ENCODE measurements around the gene KIF26B. TPM values are rescaled to one million over a fixed set of nuclear protein-coding genes. Genes with fewer than 3 reads are reported as not detected.

KIF26B gene
- total RNA-seq, 3 donors from 2014 or later (not counting 1 experiment from before 2014, with no cell fraction given) = 0.16 to 0.96 (median 0.18) TPM

- no peak for TF ChIP-seq CTCF (IDR thresholded peaks at IDR 0.05)
- H3K4me1 Mint-ChIP-seq = no peaks in the 10 kb centered on the region
- H3K4me1 ChIP-seq (ENCODE audit: control insufficient read depth, insufficient read depth, low read length) = no peaks in the 10 kb centered on the region
- 71% methylated on average over 3 of the region's 3 CpGs for WGBS (ENCODE audit: insufficient coverage)
- H3K27ac Mint-ChIP-seq = no peak overlapping the region
- no peaks in the 10 kb centered on the region for H3K9me3 ChIP-seq (ENCODE audit: control insufficient read depth, insufficient read depth, low read length)
- H3K36me3 Mint-ChIP-seq = no peaks in the 10 kb centered on the region
- no peaks in the 10 kb centered on the region for H3K36me3 ChIP-seq (ENCODE audit: control insufficient read depth, insufficient read depth, low read length)
- DNase-seq = no peak
- H3K27me3 ChIP-seq (ENCODE audit: control insufficient read depth, insufficient read depth, low read length) = no peaks in the 10 kb centered on the region
- H3K4me3 ChIP-seq (ENCODE audit: low read length) = no peak overlapping the region
- intact Hi-C loops (cut with micrococcal nuclease) = no loop called here
- H3K27ac ChIP-seq (ENCODE audit: low read length) = no peak overlapping the region
- no peaks in the 10 kb centered on the region for H3K9me3 Mint-ChIP-seq
- H3K4me3 Mint-ChIP-seq = no peak overlapping the region
- no peak for ATAC-seq
- H3K27me3 Mint-ChIP-seq (ENCODE audit: low read depth in 2 of 2) = peaks cover 0 to 3% of the 10 kb centered on the region in 2 donors
Observed at GRCh38 chr1:245578308-245578707, 423.5 kb downstream of the KIF26B start.

DNA sequence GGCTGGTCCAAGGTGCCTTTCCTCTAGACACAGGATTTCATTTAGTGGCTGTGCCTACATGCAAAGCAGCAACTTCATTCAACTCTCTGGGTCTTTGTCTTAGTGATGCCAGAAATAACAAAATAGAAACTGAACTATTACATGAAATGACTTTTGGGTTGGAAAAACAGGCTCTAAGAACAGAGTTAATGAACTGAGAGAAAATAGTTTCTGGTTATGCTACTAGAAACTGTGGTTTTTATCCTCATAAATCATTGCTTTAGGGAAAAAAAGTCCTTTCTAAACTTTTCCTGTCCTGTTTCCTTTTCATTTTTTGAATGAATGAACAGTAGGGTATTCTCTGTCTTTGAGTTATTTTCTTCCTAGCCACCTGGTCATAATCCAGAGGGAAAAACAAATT is 424.0 kb downstream of the KIF26B start:
- intact Hi-C loops (cut with micrococcal nuclease) = no loop called here
- Mint-ChIP-seq H3K4me3 (no peak overlapping the region), H3K9me3 (no peaks in the 10 kb centered on the region), H3K27ac (no peak overlapping the region), H3K4me1 (no peaks in the 10 kb centered on the region), H3K36me3 (no peaks in the 10 kb centered on the region), H3K27me3 (ENCODE audit: low read depth in 2 of 2) (peaks cover 0 to 3% of the 10 kb centered on the region in 2 donors)
- Histone ChIP-seq H3K27me3 (ENCODE audit: control insufficient read depth, insufficient read depth, low read length) (no peaks in the 10 kb centered on the region), H3K4me1 (ENCODE audit: control insufficient read depth, insufficient read depth, low read length) (no peaks in the 10 kb centered on the region), H3K27ac (ENCODE audit: low read length) (no peak overlapping the region), H3K4me3 (ENCODE audit: low read length) (no peak overlapping the region), H3K36me3 (ENCODE audit: control insufficient read depth, insufficient read depth, low read length) (no peaks in the 10 kb centered on the region), H3K9me3 (ENCODE audit: control insufficient read depth, insufficient read depth, low read length) (no peaks in the 10 kb centered on the region)
- TF ChIP-seq CTCF (IDR thresholded peaks at IDR 0.05) = no peak
- no peak for DNase-seq
- no peak for ATAC-seq

DNA sequence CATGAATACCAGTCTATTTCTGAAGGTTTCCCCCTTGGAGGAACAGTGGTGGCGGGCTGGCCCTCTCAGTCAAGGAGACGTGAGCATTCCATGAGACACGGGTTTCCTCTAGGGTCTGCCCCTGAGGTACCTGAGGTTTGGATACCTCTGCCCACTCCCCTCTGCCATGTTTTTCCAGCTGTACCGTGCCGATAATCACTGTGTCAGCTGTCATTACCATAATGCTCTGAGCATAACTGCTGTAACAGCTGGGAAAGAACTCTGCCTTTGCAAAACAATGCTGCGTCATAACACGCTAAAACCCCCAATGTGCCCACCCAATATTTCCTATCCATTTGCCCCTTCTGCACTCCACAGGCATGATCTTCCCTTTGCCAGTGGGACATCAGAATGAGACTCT is 425.1 kb downstream of the KIF26B start:
- Mint-ChIP-seq H3K4me1 (no peaks in the 10 kb centered on the region), H3K4me3 (no peak overlapping the region), H3K27ac (no peak overlapping the region), H3K27me3 (ENCODE audit: low read depth in 2 of 2) (peaks cover 0 to 3% of the 10 kb centered on the region in 2 donors), H3K36me3 (no peaks in the 10 kb centered on the region), H3K9me3 (no peaks in the 10 kb centered on the region)
- 88% methylated on average over 7 of the region's 7 CpGs for WGBS (ENCODE audit: insufficient coverage)
- Histone ChIP-seq H3K36me3 (ENCODE audit: control insufficient read depth, insufficient read depth, low read length) (no peaks in the 10 kb centered on the region), H3K27me3 (ENCODE audit: control insufficient read depth, insufficient read depth, low read length) (no peaks in the 10 kb centered on the region), H3K4me1 (ENCODE audit: control insufficient read depth, insufficient read depth, low read length) (no peaks in the 10 kb centered on the region), H3K9me3 (ENCODE audit: control insufficient read depth, insufficient read depth, low read length) (no peaks in the 10 kb centered on the region), H3K27ac (ENCODE audit: low read length) (no peak overlapping the region), H3K4me3 (ENCODE audit: low read length) (no peak overlapping the region)
- DNase-seq (no peak), ATAC-seq (no peak)
- TF ChIP-seq CTCF (IDR thresholded peaks at IDR 0.05) = no peak
- intact Hi-C loops (cut with micrococcal nuclease) = no loop called here

- Histone ChIP-seq H3K27ac (ENCODE audit: low read length) (no peak overlapping the region), H3K36me3 (ENCODE audit: control insufficient read depth, insufficient read depth, low read length) (no peaks in the 10 kb centered on the region), H3K9me3 (ENCODE audit: control insufficient read depth, insufficient read depth, low read length) (no peaks in the 10 kb centered on the region), H3K4me1 (ENCODE audit: control insufficient read depth, insufficient read depth, low read length) (no peaks in the 10 kb centered on the region), H3K27me3 (ENCODE audit: control insufficient read depth, insufficient read depth, low read length) (no peaks in the 10 kb centered on the region), H3K4me3 (ENCODE audit: low read length) (no peak overlapping the region)
- no peaks in the 10 kb centered on the region for H3K36me3 Mint-ChIP-seq
- intact Hi-C loops (cut with micrococcal nuclease) = no loop called here
- ATAC-seq = no peak
- no peak overlapping the region for H3K27ac Mint-ChIP-seq
- WGBS (ENCODE audit: insufficient coverage) = 87% methylated on average over 6 of the region's 6 CpGs
- H3K9me3 Mint-ChIP-seq = no peaks in the 10 kb centered on the region
- H3K4me1 Mint-ChIP-seq = no peaks in the 10 kb centered on the region
- no peak overlapping the region for H3K4me3 Mint-ChIP-seq
- H3K27me3 Mint-ChIP-seq (ENCODE audit: low read depth in 2 of 2) = peaks cover 0 to 3% of the 10 kb centered on the region in 2 donors
- DNase-seq = no peak
- no peak for TF ChIP-seq CTCF (IDR thresholded peaks at IDR 0.05)
Observed at GRCh38 chr1:245580651-245581050, 425.9 kb downstream of the KIF26B start.
